Retinal pigment epithelial cell (primary cell): ENCODE measurements around the gene SEC24D.

Experiments used
- DNase-seq: peaks from one replicate; pipeline ENCODE4 v3.0.0-alpha.2; 2010; ENCODE audit warnings: low read depth
- H3K4me3 ChIP-seq: 2 replicates; pipeline ENCODE4 v1.5.1; 2011; ENCODE audit warnings: mild to moderate bottlenecking, low read length, control low read depth, moderate library complexity
- CTCF ChIP-seq: conservative IDR thresholded peaks from 2 replicates; pipeline ENCODE4 v1.5.1; 2011; ENCODE audit warnings: low read depth, low read length, control low read depth, inconsistent platforms

The SEC24D gene

GRCh38 chr4:118877797-118878196 is 41.9 kb upstream of the SEC24D start:
- no peak for TF ChIP-seq CTCF
- DNase-seq = no peak
- no peak overlapping the region for H3K4me3 ChIP-seq

- TF ChIP-seq CTCF = no peak
- H3K4me3 ChIP-seq = no peak overlapping the region
- DNase-seq = no peak
Measured at GRCh38 chr4:118872181-118872580, 36.3 kb upstream of the SEC24D start.

- TF ChIP-seq CTCF = no peak
- DNase-seq = no peak
- no peak overlapping the region for H3K4me3 ChIP-seq
Measured at GRCh38 chr4:118869808-118870342, 33.9 kb upstream of the SEC24D start.

- DNase-seq = no peak
- no peak overlapping the region for H3K4me3 ChIP-seq
- TF ChIP-seq CTCF = no peak
Measured at GRCh38 chr4:118867311-118868067, 31.6 kb upstream of the SEC24D start.

- TF ChIP-seq CTCF = no peak
- H3K4me3 ChIP-seq = no peak overlapping the region
- DNase-seq = no peak
Measured at GRCh38 chr4:118866442-118866841, 30.5 kb upstream of the SEC24D start.

- H3K4me3 ChIP-seq = no peak overlapping the region
- DNase-seq = no peak
- peak; percentile 88 for TF ChIP-seq CTCF
Measured at GRCh38 chr4:118865091-118865708, 29.3 kb upstream of the SEC24D start.

- no peak for TF ChIP-seq CTCF
- H3K4me3 ChIP-seq = no peak overlapping the region
- DNase-seq = no peak
Measured at GRCh38 chr4:118858779-118859178, 22.9 kb upstream of the SEC24D start.
